Activated CD4-positive, alpha-beta T cell treated with anti-CD3 and anti-CD28 coated beads, Interleukin-2, amount 10 ng/mL, durations not matched to agents 7 days and 5 days (primary cell): ENCODE results near the gene EYA4. TPM values are rescaled to one million over a fixed set of nuclear protein-coding genes. Genes with fewer than 3 reads are reported as not detected.

Source experiments
- CTCF ChIA-PET: fragments of 350-600 bp; sonication (Branson Sonifier 250); formaldehyde crosslinking; loops from one replicate; lab custom pipeline; 2021; ENCODE audit warnings: antibody characterized with exemption; lab: Charles Lee
- POLR2A ChIA-PET: fragments of 350-600 bp; sonication (Branson Sonifier 250); formaldehyde crosslinking; loops from one replicate; lab custom pipeline; 2021; ENCODE audit warnings: antibody characterized with exemption; lab: Charles Lee
- DNase-seq: peaks from one replicate; pipeline ENCODE4 v3.0.0-alpha.2; 2020
- H3K27ac Mint-ChIP-seq: one replicate; pipeline ENCODE4 v1.8.0; 2021; ENCODE audit warnings: mild to moderate bottlenecking, moderate library complexity, mixed read lengths
- H3K27me3 Mint-ChIP-seq: one replicate; pipeline ENCODE4 v1.8.0; 2021; ENCODE audit warnings: mixed read lengths
- H3K36me3 Mint-ChIP-seq: one replicate; pipeline ENCODE4 v1.8.0; 2021; ENCODE audit warnings: low read depth, mixed read lengths
- H3K4me1 Mint-ChIP-seq: one replicate; pipeline ENCODE4 v1.8.0; 2021; ENCODE audit warnings: mixed read lengths
- H3K4me3 Mint-ChIP-seq: one replicate; pipeline ENCODE4 v1.8.0; 2021; ENCODE audit warnings: mild to moderate bottlenecking, moderate library complexity, mixed read lengths
- H3K9me3 Mint-ChIP-seq: one replicate; pipeline ENCODE4 v1.8.0; 2021; ENCODE audit warnings: mixed read lengths
- total RNA-seq, 2 experiments: library from RNA; stranded (reverse); gene quantifications; one replicate each; pipeline ENCODE4 v1.2.3, GENCODE V29; 2021

EYA4 gene
- total RNA-seq, 2 experiments from 2014 or later, result not detected

GRCh38 chr6:133436652-133437051 lies 195.5 kb downstream of the EYA4 start:
- H3K36me3 Mint-ChIP-seq, result no peaks in the 10 kb centered on the region
- H3K4me3 Mint-ChIP-seq, result no peak overlapping the region
- no peaks in the 10 kb centered on the region for H3K9me3 Mint-ChIP-seq
- CTCF ChIA-PET, result no interaction called here
- no peak overlapping the region for H3K27ac Mint-ChIP-seq
- no peaks in the 10 kb centered on the region for H3K27me3 Mint-ChIP-seq
- no peak for DNase-seq
- POLR2A ChIA-PET, result no interaction called here
- H3K4me1 Mint-ChIP-seq, result no peaks in the 10 kb centered on the region

GRCh38 chr6:133441491-133441890 lies 200.3 kb downstream of the EYA4 start:
- DNase-seq, result no peak
- POLR2A ChIA-PET, result no interaction called here
- Mint-ChIP-seq H3K9me3 (no peaks in the 10 kb centered on the region), H3K4me1 (no peaks in the 10 kb centered on the region), H3K27me3 (peaks cover 2% of the 10 kb centered on the region), H3K36me3 (no peaks in the 10 kb centered on the region), H3K4me3 (no peak overlapping the region), H3K27ac (no peak overlapping the region)
- CTCF ChIA-PET, result no interaction called here

GRCh38 chr6:133446789-133447188 lies 205.6 kb downstream of the EYA4 start:
- Mint-ChIP-seq H3K9me3 (no peaks in the 10 kb centered on the region), H3K36me3 (no peaks in the 10 kb centered on the region), H3K4me3 (no peak overlapping the region), H3K27ac (no peak overlapping the region), H3K27me3 (peaks cover 2% of the 10 kb centered on the region), H3K4me1 (no peaks in the 10 kb centered on the region)
- ChIA-PET CTCF (no interaction called here), POLR2A (no interaction called here)
- no peak for DNase-seq

GRCh38 chr6:133447924-133448323 lies 206.8 kb downstream of the EYA4 start:
- ChIA-PET POLR2A (no interaction called here), CTCF (no interaction called here)
- Mint-ChIP-seq H3K36me3 (no peaks in the 10 kb centered on the region), H3K4me3 (no peak overlapping the region), H3K9me3 (no peaks in the 10 kb centered on the region), H3K27me3 (peaks cover 2% of the 10 kb centered on the region), H3K27ac (no peak overlapping the region), H3K4me1 (no peaks in the 10 kb centered on the region)
- DNase-seq, result no peak

DNA sequence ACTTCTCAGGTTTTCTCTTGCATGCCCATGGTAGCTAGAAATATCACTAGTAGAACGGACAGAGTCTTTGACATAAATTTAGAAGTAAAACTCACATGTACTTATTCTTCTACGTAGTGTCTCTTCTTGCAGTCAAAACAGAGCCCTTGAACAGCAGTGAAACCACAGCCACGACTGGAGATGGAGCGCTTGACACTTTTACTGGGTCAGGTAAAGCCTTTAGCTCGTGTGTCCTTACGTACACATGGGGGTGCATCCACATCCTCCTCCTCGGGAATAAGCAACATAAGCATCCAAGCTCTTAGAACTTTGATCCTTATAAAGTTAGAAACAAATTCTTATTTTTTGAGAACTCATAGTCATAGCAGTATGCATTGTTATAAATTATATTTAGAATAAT lies 215.3 kb downstream of the EYA4 start:
- CTCF ChIA-PET, result interaction anchor here (0.6 kb wide), 1 partner anchor 81 kb away, joined by 3 read pairs; no protein-coding TSS in a partner anchor
- DNase-seq, result no peak

GRCh38 chr6:133456944-133457343 lies 215.8 kb downstream of the EYA4 start:
- Mint-ChIP-seq H3K36me3 (no peaks in the 10 kb centered on the region), H3K9me3 (no peaks in the 10 kb centered on the region), H3K4me3 (no peak overlapping the region), H3K27me3 (no peaks in the 10 kb centered on the region), H3K4me1 (no peaks in the 10 kb centered on the region), H3K27ac (no peak overlapping the region)
- POLR2A ChIA-PET, result no interaction called here
- CTCF ChIA-PET, result interaction anchor here (0.6 kb wide), 1 partner anchor 81 kb away, joined by 3 read pairs; no protein-coding TSS in a partner anchor
- DNase-seq, result no peak

More for the DNA sequence above, 215.3 kb downstream of the EYA4 start:
- POLR2A ChIA-PET, result no interaction called here
- H3K27me3 Mint-ChIP-seq, result no peaks in the 10 kb centered on the region
- no peak overlapping the region for H3K27ac Mint-ChIP-seq
- H3K4me1 Mint-ChIP-seq, result no peaks in the 10 kb centered on the region
- H3K4me3 Mint-ChIP-seq, result no peak overlapping the region
- no peaks in the 10 kb centered on the region for H3K9me3 Mint-ChIP-seq
- no peaks in the 10 kb centered on the region for H3K36me3 Mint-ChIP-seq

DNA sequence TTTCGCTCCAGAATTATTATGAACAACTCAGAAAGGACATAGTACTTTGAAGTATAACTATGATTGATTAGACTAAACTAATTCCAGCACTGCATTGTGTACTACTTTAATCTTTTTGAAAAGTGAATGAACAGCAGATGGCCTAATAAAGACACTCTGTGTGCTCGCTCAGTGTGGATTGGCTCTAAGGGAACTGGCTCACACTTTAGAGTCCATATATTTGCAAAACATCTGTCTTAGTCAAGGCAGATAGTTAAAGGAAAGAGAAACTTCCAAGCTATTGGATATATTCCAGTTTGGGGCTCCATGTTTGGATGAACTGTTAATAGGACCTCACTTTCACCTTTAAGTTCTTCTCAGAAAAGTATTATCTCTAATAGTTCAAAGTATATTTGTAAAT lies 218.9 kb downstream of the EYA4 start:
- H3K27ac Mint-ChIP-seq, result no peak overlapping the region
- POLR2A ChIA-PET, result no interaction called here
- H3K9me3 Mint-ChIP-seq, result no peaks in the 10 kb centered on the region
- CTCF ChIA-PET, result no interaction called here
- no peak for DNase-seq
- no peak overlapping the region for H3K4me3 Mint-ChIP-seq
- H3K4me1 Mint-ChIP-seq, result no peaks in the 10 kb centered on the region
- no peaks in the 10 kb centered on the region for H3K27me3 Mint-ChIP-seq
- H3K36me3 Mint-ChIP-seq, result no peaks in the 10 kb centered on the region

DNA sequence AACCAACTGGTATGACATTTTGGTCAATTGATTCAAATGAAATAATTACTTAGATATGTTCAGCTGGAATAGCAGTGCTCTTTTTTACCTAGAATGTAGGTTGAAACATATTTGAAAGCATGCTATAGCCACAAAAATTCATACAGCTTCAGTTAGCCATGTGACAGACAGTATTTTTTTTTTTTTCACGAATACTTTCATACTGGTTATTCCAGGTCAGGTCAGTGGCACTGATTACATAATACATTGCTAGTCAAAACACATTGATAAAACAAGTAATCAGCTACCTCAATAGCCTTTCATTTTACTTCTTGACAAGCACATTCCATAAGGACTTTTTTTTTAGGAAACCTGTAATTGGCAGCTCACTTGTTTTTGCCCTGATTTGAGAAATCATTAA lies 222.6 kb downstream of the EYA4 start:
- ChIA-PET POLR2A (no interaction called here), CTCF (interaction anchor here (0.6 to 0.7 kb wide), 2 partner anchors 16 to 353 kb away, joined by 3 to 5 read pairs; no protein-coding TSS in a partner anchor)
- Mint-ChIP-seq H3K4me3 (no peak overlapping the region), H3K27ac (no peak overlapping the region), H3K27me3 (no peaks in the 10 kb centered on the region), H3K4me1 (no peaks in the 10 kb centered on the region), H3K36me3 (no peaks in the 10 kb centered on the region), H3K9me3 (no peaks in the 10 kb centered on the region)
- no peak for DNase-seq

DNA sequence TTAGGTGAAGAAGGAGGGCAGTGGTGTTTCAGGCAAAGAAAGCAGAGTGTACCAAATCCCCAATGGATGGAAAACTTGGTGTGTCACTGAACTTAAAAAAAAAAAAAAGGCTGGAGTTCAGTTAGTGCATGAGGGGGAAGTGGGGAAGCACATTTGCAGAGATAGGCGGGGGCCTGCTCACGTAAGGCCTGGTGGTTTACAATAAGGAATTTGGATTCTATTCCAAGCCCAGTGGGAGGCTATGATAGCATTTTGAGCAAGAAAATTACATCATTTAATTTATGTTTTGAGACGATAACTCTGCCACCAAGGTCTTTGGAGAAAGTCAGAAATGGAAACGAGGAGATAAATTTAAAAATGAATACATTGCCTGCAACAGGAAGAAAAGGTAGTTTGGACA lies 225.5 kb downstream of the EYA4 start:
- ChIA-PET POLR2A (no interaction called here), CTCF (no interaction called here)
- Mint-ChIP-seq H3K9me3 (no peaks in the 10 kb centered on the region), H3K4me1 (no peaks in the 10 kb centered on the region), H3K27me3 (no peaks in the 10 kb centered on the region), H3K4me3 (no peak overlapping the region), H3K36me3 (no peaks in the 10 kb centered on the region), H3K27ac (no peak overlapping the region)
- DNase-seq, result no peak

- no peak overlapping the region for H3K4me3 Mint-ChIP-seq
- no peak overlapping the region for H3K27ac Mint-ChIP-seq
- CTCF ChIA-PET, result no interaction called here
- H3K27me3 Mint-ChIP-seq, result no peaks in the 10 kb centered on the region
- POLR2A ChIA-PET, result no interaction called here
- no peaks in the 10 kb centered on the region for H3K4me1 Mint-ChIP-seq
- H3K36me3 Mint-ChIP-seq, result no peaks in the 10 kb centered on the region
- no peaks in the 10 kb centered on the region for H3K9me3 Mint-ChIP-seq
- no peak for DNase-seq
Measured at GRCh38 chr6:133467231-133467981, 226.2 kb downstream of the EYA4 start.

- ChIA-PET CTCF (no interaction called here), POLR2A (no interaction called here)
- Mint-ChIP-seq H3K9me3 (no peaks in the 10 kb centered on the region), H3K4me1 (no peaks in the 10 kb centered on the region), H3K27ac (no peak overlapping the region), H3K27me3 (no peaks in the 10 kb centered on the region), H3K4me3 (no peak overlapping the region), H3K36me3 (no peaks in the 10 kb centered on the region)
- no peak for DNase-seq
Measured at GRCh38 chr6:133467982-133468380, 226.8 kb downstream of the EYA4 start.

- ChIA-PET POLR2A (no interaction called here), CTCF (no interaction called here)
- no peak for DNase-seq
- H3K4me1 Mint-ChIP-seq, result no peaks in the 10 kb centered on the region
- no peaks in the 10 kb centered on the region for H3K9me3 Mint-ChIP-seq
- no peak overlapping the region for H3K27ac Mint-ChIP-seq
- no peaks in the 10 kb centered on the region for H3K27me3 Mint-ChIP-seq
- no peaks in the 10 kb centered on the region for H3K36me3 Mint-ChIP-seq
- H3K4me3 Mint-ChIP-seq, result no peak overlapping the region
Measured at GRCh38 chr6:133468591-133468990, 227.4 kb downstream of the EYA4 start.

DNA sequence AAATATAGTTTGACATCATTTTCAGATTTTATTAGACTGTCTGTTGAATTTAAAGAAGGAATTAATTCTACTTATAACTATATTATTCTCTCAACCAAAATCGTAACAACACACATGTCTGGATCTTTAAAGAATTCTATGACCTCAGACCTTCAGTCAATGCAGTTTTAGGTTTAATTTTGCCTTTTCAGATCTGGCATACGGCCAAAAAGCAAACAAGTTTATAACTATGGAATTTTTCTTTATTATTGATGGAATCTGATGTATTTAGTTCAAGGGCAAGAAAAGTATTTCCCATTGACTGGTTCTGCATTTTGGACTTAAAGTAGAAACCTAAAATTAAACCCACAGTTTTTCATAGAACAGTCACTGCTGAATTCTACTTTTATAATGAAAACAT lies 233.4 kb downstream of the EYA4 start:
- POLR2A ChIA-PET, result no interaction called here

DNA sequence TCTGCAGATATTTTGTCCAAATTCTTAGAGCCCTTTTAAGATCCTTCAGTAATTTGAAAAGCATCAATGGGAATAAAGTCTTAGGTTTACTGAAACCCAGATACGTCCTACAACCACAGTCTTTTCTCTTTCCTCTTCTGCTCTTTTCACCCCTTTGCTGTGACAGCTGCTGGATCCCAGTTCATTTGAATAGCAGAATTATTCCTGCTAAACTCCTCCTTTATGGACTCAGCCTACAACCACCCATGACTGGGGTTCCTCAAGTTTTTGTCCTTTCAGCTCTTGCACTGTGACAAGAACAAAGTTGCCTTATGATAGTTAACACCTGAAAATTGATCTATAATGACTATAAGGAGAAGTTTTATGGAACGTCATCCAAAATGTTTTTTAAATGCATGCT lies 237.5 kb downstream of the EYA4 start:
- Mint-ChIP-seq H3K4me3 (no peak overlapping the region), H3K27me3 (peaks cover 2% of the 10 kb centered on the region), H3K27ac (no peak overlapping the region), H3K9me3 (no peaks in the 10 kb centered on the region), H3K4me1 (no peaks in the 10 kb centered on the region), H3K36me3 (no peaks in the 10 kb centered on the region)
- ChIA-PET POLR2A (no interaction called here), CTCF (no interaction called here)
- no peak for DNase-seq

More for the DNA sequence above, 233.4 kb downstream of the EYA4 start:
- Mint-ChIP-seq H3K27ac (no peak overlapping the region), H3K4me1 (no peaks in the 10 kb centered on the region), H3K27me3 (peaks cover 2% of the 10 kb centered on the region), H3K36me3 (no peaks in the 10 kb centered on the region), H3K4me3 (no peak overlapping the region), H3K9me3 (no peaks in the 10 kb centered on the region)
- DNase-seq, result no peak
- CTCF ChIA-PET, result no interaction called here
